Measurements from ENCODE around the gene CCDC40. TPM values are rescaled to one million over a fixed set of nuclear protein-coding genes. Genes with fewer than 3 reads are reported as not detected.

Gene CCDC40
- total RNA-seq, 2 donors from 2014 or later, result 3.0 to 9.3 TPM

GRCh38 chr17:80124351-80124981 lies 88.0 kb downstream of the CCDC40 start:
- DNase-seq (ENCODE audit: low spot score), result no peak
- H3K27me3 ChIP-seq, result no peaks in the 10 kb centered on the region
- no peaks in the 10 kb centered on the region for H3K9me3 ChIP-seq
- no peak overlapping the region for H3K27ac ChIP-seq
- H3K4me1 ChIP-seq, result no peaks in the 10 kb centered on the region
- H3K4me3 ChIP-seq, result no peak overlapping the region
- no peak for TF ChIP-seq CTCF (IDR thresholded peaks at IDR 0.05)
- no peaks in the 10 kb centered on the region for H3K36me3 ChIP-seq

- H3K4me3 ChIP-seq, result no peak overlapping the region
These were observed 89.4 kb downstream of the CCDC40 start for GRCh38 chr17:80125656-80126448.

GRCh38 chr17:80126449-80126715 lies 89.9 kb downstream of the CCDC40 start:
- TF ChIP-seq CTCF (IDR thresholded peaks at IDR 0.05), result no peak
- Histone ChIP-seq H3K27ac (no peak overlapping the region), H3K4me3 (no peak overlapping the region), H3K9me3 (no peaks in the 10 kb centered on the region), H3K27me3 (no peaks in the 10 kb centered on the region), H3K4me1 (no peaks in the 10 kb centered on the region), H3K36me3 (no peaks in the 10 kb centered on the region)
- no peak for DNase-seq (ENCODE audit: low spot score)

More at GRCh38 chr17:80125656-80126448, 89.4 kb downstream of the CCDC40 start:
- TF ChIP-seq CTCF (IDR thresholded peaks at IDR 0.05), result no peak
- Histone ChIP-seq H3K27me3 (no peaks in the 10 kb centered on the region), H3K4me1 (no peaks in the 10 kb centered on the region), H3K36me3 (no peaks in the 10 kb centered on the region), H3K27ac (no peak overlapping the region), H3K9me3 (no peaks in the 10 kb centered on the region)
- DNase-seq (ENCODE audit: low spot score), result no peak

- H3K9me3 ChIP-seq, result no peaks in the 10 kb centered on the region
- H3K27ac ChIP-seq, result no peak overlapping the region
- H3K36me3 ChIP-seq, result peaks cover 9% of the 10 kb centered on the region
- no peak overlapping the region for H3K4me3 ChIP-seq
- no peak for TF ChIP-seq CTCF (IDR thresholded peaks at IDR 0.05)
- H3K27me3 ChIP-seq, result no peaks in the 10 kb centered on the region
- no peaks in the 10 kb centered on the region for H3K4me1 ChIP-seq
- DNase-seq (ENCODE audit: low spot score), result no peak
These were observed 92.6 kb downstream of the CCDC40 start for GRCh38 chr17:80129006-80129565.

GRCh38 chr17:80130992-80131391 lies 94.5 kb downstream of the CCDC40 start:
- H3K27ac ChIP-seq, result no peak overlapping the region
- TF ChIP-seq CTCF (IDR thresholded peaks at IDR 0.05), result no peak
- H3K9me3 ChIP-seq, result no peaks in the 10 kb centered on the region
- DNase-seq (ENCODE audit: low spot score), result no peak
- peaks cover 28% of the 10 kb centered on the region for H3K36me3 ChIP-seq
- H3K27me3 ChIP-seq, result no peaks in the 10 kb centered on the region
- no peaks in the 10 kb centered on the region for H3K4me1 ChIP-seq
- H3K4me3 ChIP-seq, result no peak overlapping the region

Measured in right atrium auricular region (tissue), 2 donors.